ENCODE measurements around the gene LMLN.
"Not testable (repeated sequence)": the region's sequence is repeated elsewhere in the genome, so short reads cannot be mapped to it uniquely, and the experiment has no call there.

LMLN gene, protein sequence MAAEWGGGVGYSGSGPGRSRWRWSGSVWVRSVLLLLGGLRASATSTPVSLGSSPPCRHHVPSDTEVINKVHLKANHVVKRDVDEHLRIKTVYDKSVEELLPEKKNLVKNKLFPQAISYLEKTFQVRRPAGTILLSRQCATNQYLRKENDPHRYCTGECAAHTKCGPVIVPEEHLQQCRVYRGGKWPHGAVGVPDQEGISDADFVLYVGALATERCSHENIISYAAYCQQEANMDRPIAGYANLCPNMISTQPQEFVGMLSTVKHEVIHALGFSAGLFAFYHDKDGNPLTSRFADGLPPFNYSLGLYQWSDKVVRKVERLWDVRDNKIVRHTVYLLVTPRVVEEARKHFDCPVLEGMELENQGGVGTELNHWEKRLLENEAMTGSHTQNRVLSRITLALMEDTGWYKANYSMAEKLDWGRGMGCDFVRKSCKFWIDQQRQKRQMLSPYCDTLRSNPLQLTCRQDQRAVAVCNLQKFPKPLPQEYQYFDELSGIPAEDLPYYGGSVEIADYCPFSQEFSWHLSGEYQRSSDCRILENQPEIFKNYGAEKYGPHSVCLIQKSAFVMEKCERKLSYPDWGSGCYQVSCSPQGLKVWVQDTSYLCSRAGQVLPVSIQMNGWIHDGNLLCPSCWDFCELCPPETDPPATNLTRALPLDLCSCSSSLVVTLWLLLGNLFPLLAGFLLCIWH

DNA sequence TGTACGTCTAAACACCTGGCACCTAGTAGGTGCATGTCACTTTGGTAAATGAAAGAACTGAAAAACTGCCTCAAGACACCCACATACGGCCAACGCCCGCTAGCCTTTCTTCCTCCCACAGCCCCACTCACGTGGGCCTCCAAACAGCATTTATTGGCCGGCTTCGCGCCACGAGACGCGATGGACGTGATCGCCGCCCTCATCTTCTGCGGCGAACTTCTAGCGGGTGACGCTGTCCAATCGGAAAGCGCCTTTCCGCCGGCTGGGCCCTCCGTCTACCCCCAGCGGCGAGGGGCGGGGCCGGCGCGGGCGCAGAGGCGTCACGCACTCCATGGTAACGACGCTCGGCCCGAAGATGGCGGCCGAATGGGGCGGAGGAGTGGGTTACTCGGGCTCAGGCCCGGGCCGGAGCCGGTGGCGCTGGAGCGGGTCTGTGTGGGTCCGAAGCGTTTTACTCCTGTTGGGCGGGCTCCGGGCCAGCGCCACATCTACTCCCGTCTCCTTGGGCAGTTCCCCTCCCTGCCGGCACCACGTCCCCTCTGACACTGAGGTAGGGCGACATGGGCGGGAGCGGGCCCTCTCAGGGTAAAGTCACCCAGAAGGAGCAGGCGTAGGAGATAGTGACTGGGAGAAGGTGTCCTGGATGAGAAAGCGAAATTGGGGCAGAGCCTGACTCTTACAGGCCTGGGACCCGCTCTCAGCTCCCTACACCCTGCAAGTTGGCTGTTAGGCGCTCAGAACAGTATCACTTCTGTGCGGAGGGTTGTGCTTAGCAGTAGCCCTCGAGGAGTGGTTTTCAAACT lies at the start of gene LMLN:
Gene LMLN, plus strand, starts transcription at position 327 of the 803 bp plus-strand sequence. Its CDS starts 29 bp downstream, at position 356.
- peak; percentile 86 to 90 for DNase-seq (ENCODE audit: low read depth in 1 of 2, low spot score in 1 of 2)

DNA sequence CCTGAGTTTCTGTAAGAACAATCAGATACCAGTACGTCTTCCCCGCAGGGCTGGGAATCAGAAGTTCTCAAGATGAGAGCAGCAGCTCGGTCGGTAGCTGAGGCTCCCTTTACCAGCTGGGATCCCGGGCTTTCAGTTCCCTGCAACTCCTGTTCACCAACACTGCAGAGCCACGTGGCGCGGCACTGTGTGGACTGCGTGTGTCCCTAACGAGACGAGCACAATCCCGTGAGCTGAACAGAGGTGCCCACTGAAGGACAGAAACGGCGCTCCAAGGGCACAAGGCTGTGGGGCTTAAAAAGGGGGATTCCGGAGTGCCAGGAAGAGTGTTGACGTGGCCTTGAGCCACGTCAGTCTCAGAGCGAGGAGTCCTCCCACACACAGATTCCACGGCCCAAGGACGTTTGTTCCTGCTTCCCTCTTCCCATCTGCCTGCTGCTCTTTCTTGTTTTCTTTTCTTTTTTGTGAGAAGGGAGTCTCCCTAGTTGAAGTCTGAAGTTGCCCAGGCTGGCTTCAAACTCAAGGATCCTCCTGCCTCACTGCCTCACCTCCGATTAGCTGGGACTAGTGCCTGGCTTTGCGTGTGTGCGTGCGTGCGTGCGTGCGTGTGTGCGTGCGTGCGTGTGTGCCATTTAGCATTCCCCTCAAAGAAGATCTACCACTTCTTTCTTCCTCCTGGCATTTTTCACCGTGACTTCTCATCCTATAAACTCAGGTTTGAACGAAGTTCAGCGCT lies 47.1 kb upstream of the LMLN start:
- DNase-seq (ENCODE audit: low read depth in 1 of 2, low spot score in 1 of 2) = no peak

DNA sequence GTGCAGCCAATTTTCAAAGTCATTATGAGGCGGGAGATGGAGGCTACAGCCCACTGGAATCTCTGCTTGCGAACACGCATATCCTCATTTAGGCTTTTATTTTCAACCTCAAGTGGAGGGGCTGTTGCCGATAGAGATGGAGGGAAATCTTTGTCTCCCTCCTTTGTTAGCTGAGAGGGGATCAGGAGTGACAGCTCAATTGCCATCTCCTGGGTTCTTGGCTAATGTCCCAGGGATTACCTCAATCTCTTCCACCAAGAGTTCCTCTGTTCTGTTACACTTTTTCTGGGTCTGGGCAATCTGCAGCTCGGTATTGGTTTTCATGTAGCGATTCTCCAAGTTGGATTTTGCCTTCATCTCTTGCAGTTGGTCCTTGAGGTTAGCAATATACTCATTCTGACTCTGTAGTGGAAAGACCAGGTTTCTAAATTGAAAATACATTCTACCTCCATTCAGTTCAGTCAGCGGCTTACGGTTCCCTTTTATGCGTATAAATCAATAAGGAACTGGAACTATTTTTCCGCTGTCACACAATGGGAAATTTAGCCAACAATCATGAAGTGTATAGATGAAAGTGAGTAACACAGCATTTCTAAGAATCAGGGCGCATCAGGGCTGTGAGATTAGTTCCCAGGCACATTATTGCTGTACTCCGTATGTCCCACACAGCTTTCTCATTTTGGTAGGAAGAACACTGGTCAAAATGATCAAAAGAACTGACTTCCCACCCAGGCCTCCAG lies 46.2 kb upstream of the LMLN start:
- no peak for DNase-seq (ENCODE audit: low read depth in 1 of 2, low spot score in 1 of 2)

DNA sequence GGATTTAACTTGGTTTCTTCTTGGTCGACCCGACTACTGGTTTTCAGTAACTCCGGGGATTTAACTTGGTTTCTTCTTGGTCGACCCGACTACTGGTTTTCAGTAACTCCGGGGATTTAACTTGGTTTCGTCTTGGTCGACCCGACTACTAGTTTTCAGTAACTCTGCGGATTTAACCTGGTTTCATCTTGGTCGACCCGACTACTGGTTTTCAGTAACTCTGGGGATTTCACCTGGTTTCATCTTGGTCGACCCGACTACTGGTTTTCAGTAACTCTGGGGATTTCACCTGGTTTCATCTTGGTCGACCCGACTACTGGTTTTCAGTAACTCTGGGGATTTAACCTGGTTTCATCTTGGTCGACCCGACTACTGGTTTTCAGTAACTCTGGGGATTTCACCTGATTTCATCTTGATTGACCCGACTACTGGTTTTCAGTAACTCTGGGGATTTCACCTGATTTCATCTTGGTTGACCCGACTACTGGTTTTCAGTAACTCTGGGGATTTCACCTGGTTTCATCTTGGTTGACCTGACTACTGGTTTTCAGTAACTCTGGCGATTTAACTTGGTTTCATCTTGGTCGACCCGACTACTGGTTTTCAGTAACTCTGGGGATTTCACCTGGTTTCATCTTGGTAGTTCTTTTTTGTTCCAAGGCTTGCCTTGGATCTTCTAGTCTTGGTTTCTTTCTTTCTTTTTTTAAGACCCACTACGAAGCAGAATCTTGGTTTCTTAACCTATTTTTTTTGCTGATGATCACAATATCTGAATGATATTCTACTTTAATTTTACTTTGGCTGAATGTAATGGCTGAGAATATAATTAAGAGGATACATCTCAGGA lies 38.4 kb upstream of the LMLN start:
- DNase-seq (ENCODE audit: low read depth in 1 of 2, low spot score in 1 of 2) = not testable (repeated sequence)

DNA sequence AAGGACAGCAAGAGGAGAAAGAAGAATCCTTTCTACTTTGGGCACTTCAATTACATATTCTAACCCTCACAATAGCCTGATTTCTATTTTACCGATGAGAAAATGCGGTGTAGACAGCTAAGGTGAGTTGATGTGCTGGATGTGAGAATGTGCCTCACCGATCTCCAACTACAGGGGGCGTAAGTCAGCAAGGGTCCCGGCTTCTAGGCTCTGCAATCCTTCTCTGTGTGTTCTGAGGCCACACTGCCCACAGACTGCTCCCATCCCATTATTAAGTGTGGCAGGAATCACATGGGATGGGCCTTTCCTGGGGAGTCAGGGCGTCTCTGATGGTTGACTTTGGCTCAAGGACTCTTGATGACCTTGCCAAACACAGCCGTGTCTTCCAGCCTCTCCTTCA lies 33.6 kb upstream of the LMLN start:
- DNase-seq (ENCODE audit: low read depth in 1 of 2, low spot score in 1 of 2) = no peak

DNA sequence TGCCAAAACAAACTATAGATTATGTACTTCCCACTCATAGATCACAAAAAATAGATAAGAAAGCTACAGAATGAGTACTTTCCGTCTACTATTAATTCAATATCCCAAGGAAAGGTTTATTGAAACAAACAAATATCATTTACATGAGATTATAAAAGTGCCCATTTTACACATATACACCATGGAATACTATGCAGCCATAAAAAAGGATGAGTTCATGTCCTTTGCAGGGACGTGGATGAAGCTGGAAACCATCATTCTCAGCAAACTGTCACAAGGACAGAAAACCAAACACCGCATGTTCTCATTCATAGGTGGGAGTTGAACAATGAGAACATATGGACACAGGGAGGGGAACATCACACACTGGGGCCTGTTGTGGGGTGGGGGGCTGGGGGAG lies 32.4 kb upstream of the LMLN start:
- DNase-seq (ENCODE audit: low read depth in 1 of 2, low spot score in 1 of 2) = not testable (repeated sequence)

DNA sequence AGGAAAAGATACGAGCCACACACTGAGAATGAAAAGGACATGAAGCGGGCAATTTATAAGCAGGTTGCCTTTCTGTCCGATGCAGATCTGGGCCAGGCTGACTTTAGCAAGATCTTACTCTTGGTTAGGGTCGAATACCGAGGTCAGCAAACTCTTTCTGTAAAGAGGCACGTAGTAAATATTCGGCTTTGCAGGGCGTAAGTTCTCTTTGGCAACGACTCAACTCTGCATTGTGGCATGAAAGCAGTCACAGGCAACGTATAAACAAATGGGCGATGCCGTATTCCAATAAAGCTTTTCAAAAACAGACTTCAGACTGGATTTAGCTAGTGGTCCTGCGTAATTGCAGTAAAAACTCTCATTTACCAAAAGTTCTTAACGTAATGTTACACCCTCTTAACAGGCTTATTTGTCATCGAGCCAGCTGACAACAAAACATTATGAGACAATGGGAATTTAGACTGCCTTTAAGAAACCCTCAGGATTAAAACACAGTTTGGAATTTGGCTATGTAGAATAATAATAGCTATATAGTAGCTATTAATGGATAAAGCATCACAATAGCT lies 23.1 kb upstream of the LMLN start:
- no peak for DNase-seq (ENCODE audit: low read depth in 1 of 2, low spot score in 1 of 2)

DNA sequence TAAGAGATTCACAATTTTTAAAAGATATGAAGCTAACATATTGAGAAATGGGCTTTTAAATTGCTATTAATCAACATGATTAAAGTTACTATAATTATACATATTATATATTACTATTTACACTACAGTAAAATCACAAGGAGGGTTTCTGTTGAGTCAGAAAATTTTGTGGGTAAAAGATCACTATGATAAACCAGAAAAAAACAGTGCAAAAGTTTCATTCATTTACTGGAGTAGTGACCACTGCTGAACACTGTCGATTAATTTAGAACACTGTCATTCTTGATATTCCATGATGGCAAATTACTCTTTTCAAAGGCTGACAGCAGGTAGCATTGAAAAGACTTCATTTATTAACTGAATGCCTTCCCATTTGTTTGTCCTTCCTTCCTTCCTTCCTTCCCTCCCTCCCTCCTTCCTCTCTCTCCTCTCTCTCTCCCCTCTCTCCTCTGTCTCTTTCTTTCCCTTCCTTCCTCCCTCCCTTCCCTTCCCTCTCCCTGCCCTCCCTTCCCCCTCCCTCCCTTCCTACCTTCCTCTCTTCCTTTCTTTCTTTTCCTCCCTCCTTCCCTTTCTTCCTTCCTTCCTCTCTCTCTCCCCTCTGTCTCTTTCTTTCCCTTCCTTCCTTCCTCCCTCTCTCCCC lies 19.2 kb upstream of the LMLN start:
- no peak for DNase-seq (ENCODE audit: low read depth in 1 of 2, low spot score in 1 of 2)

DNA sequence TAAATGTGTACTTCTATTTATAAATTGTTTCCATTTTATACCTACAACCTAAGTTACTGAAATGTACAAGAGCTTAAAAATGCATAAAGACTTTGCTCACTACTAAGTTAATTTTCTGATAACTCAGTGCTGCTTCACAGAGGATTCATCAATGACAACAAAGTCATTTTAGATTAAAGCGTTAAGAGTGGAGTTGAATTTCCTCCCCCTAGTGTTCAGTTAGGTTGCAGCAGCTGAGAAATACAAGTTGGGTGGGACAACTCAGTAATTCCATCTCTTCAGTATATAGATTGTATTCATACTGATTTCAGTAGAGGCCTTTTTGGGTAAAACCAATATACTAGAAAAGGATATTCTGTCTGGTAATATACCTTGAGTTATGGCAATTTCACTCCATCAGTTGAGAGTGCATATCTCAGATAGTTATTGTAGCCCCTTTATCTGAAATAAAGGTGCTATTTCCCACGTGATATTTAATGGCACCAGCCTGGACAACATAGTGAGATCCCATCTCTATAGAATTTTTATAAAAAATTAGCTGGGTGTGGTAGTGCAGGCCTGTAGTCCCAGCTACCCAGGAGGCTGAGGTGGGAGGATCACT lies 17.0 kb upstream of the LMLN start:
- no peak for DNase-seq (ENCODE audit: low read depth in 1 of 2, low spot score in 1 of 2)

DNA sequence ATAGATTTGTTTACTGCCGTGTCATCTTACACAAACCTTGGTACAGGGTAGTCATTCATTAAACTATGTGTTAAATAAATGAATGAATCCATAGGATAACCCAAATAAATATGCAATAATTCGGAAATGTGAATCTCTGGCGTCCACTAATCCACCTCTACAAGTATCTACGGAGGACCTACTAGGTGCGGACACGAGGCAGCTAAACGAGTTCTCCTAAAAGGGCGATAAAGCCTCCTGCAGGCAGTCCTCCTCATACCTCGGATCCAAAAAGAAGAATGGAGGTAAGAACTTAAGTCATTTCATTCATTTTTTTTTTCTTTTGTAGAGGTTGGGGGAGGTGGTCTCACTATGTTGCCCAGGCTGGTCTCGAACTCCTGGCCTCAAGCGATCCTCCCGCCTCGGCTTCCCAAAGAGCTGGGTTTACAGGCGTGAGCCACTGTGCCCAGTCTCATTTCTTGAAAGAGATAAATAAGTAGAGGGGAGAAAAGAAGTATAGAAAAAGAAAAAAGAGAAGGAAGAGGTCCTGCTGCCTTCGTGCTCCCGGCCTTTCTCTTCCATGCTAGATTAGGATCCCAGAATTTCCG lies 10.7 kb upstream of the LMLN start:
- DNase-seq (ENCODE audit: low read depth in 1 of 2, low spot score in 1 of 2) = no peak

DNA sequence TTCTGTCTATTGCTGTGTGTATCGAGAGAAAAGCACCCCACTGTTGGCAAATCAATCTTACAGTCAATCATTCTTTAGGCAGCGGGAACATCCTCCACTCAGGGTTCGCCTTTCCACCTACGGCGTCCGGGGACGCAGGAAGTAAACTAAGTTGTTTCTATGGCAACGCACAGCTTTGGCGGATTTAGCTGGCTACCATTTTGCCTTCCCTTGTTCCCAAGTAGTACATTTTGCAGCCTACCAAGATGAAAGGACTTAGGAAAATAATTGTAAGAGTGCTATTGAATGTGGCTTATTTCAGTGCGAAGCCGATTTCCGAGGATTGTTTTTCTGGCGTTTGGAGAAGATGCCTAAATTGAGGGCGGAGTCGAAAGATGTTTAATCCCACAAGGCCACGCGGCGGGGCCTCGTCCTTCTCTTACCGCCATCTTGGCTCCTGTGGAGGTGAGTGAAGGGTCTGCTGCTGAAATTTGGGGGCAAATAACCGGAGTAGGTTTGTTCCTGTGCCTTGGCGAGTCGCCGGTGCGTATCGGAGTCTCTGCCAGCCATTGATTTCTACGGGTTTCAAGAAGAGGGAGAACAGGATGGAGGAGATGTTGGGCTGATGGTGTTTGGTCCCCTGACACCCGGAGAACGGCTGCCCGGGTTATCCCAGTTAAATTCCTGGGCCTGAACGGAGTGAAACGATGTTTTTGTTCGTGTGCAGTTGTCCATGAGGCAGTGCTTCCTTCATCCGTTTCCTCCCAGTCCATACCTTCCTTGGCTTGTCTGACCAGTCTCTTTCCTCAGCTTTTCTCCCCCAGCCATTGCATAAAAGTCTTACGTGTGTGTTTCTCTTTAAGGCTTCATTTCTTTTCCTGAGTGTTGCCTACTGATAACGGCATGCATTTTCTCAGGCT lies 10.0 kb upstream of the LMLN start, which contains the start of gene RPL35A:
Gene RPL35A, plus strand, starts transcription at position 413 of the 899 bp plus-strand sequence. CDS start 778 bp downstream, outside the sequence.
- peak; percentile 69 to 82 for DNase-seq (ENCODE audit: low read depth in 1 of 2, low spot score in 1 of 2)

DNA sequence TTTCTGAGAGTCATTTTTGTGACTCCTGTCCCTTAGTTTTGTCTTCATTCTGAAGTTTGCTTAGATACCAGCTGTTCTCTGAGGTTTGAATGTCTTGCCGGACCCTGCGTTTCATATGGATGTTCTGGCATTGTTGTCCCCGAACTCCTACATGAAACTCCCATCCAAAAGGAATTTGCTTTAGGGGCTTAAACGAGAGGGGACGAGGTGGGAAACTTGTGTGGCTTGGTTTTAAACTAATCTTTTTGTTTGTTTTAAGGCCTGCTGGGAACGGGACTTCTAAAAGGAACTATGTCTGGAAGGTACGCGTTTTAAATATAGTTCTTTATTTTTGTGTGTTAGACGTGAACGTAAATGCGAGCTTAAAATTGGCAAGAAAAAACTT lies 9.3 kb upstream of the LMLN start:
- no peak for DNase-seq (ENCODE audit: low read depth in 1 of 2, low spot score in 1 of 2)

DNA sequence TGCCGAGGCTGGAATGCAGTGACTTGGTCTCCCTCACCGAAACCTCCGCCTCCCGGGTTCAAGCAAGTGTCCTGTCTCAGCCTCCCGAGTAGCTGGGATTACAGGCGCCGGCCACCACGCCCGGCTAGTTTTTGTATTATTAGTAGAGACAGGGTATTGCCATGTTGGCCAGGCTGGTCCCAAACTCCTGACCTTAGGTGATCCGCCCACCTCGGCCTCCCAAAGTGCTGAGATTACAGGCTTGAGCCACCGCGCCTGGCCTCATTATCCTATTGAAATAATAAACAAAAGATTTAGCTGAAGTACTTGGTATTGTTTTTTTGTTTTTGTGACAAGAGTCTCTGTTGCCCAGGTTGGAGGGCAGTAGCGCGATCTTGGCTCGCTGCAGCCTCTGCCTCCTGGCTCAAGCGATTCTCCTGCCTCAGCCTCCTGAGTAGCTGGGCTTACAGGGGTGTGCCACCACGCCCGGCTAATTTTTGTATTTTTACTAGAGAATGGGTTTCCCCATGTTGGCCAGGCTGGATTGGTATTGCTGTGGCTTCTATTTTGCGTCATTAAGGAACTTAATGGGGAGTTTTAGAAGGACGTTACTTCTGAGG lies 8.5 kb upstream of the LMLN start:
- no peak for DNase-seq (ENCODE audit: low read depth in 1 of 2, low spot score in 1 of 2)

DNA sequence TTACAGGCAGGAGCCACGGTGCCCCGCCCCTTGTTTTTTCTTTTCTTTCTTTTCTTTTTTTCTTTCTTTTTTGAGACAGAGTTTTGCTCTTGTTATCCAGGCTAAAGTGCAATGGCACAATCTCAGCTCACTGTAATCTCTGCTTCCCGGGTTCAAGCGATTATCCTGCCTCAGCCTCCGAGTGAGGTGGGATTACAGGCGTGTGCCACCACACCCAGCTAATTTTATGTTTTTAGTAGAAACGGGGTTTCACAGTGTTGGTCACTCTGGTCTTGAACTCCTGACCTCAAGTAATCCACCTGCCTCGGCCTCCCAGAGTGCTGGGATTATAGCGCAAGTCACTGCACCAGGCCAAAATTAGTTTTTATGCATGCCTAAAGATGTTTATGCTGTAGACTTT lies 7.6 kb upstream of the LMLN start:
- no peak for DNase-seq (ENCODE audit: low read depth in 1 of 2, low spot score in 1 of 2)

DNA sequence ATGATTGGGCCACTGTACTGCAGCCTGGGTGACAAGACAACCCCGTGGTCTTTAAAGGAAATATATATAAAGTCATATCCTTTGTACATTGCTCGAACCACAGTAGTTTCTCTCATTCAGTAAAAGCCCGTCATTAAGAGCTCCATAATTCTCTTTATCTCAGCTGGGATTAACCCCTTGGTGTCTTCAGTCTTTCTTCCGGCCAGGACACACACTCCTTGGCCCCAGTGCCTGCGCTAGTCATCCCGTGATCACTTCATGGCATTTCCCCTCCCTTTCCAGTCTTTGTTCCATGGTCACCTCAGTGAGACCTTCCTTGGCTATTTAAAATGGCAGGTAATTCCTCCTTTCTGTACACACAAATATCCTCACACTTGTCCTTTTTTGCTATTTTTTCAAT lies 6.7 kb upstream of the LMLN start:
- DNase-seq (ENCODE audit: low read depth in 1 of 2, low spot score in 1 of 2) = no peak

DNA sequence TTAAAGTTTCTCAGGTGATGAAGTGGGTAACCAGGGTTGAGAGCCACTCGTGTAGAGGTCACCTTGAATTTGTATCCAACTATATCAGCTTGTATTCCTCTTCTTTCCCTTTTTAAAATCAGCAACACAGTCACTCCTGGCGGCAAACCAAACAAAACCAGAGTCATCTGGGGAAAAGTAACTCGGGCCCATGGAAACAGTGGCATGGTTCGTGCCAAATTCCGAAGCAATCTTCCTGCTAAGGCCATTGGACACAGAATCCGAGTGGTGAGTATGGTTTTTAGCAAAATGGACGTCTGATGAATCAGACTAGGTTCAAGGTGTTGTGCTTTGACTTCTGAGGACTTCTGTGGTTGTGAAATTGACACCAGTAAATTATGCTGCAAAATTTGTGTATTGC lies 6.1 kb upstream of the LMLN start:
- DNase-seq (ENCODE audit: low read depth in 1 of 2, low spot score in 1 of 2) = no peak

Measured in activated CD4-positive, alpha-beta T cell treated with anti-CD3 and anti-CD28 coated beads, Interleukin-2, amount 50 U/mL, for 24 hours (primary cell).